GM18873 (cell line): ENCODE measurements around the gene S100A7A.

Experiments
- ATAC-seq: cut with Tn5 transposase; IDR thresholded peaks from one replicate; pipeline ENCODE4 v1.9.1; 2021; ENCODE audit warnings: mild to moderate bottlenecking, moderate library complexity, moderate number of reproducible peaks; ENCODE audit not compliant: unreplicated experiment, low FRiP score

S100A7A gene

GRCh38 chr1:153415850-153416570 is at the start of gene S100A7A:
Gene S100A7A, plus strand, starts transcription at chr1:153416520. Its CDS starts 1,563 bp downstream, at chr1:153418083.
- ATAC-seq: no peak

GRCh38 chr1:153367090-153367489 is 49.2 kb upstream of the S100A7A start:
- ATAC-seq: no peak

- no peak for ATAC-seq
Observed at GRCh38 chr1:153368495-153368894, 47.8 kb upstream of the S100A7A start.

DNA sequence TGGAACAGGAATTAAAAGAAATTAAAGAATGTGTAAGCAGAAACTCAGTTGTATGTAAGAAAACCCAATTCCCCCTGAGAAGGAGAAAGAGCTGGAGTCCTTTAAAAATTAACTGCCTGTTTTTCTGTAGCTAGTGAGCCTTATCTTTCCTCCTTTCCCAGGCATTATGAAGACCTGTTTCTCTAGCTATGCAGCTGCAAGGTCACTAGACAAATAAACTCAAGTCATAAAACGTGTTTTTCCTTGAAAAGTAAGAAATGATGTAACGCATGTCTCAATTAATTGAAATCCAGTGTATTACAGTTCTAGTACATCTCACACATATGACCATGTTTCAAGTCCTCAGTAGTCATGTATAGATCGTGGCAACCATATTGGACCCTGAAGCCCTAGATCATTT is 46.2 kb upstream of the S100A7A start:
- no peak for ATAC-seq

DNA sequence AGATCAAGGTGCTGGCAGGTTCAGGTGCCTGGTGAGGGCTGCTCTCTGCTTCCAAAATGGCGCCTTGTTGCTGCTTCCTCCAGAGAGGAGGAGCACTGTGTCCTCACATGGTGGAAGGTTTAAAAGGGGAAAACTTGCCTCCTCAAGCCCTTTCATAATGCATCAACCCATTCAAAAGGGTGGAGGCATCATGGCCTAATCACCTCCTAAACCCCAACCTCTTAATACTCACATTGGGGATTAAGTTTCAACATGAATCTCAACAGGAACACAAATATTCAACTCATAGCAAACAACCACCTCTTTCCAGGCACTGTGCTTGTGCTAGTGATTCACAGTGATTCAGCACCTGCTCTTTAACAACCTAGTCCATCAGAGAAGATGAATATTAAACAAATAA is 45.1 kb upstream of the S100A7A start:
- no peak for ATAC-seq

- no peak for ATAC-seq
Observed at GRCh38 chr1:153372571-153372970, 43.7 kb upstream of the S100A7A start.

DNA sequence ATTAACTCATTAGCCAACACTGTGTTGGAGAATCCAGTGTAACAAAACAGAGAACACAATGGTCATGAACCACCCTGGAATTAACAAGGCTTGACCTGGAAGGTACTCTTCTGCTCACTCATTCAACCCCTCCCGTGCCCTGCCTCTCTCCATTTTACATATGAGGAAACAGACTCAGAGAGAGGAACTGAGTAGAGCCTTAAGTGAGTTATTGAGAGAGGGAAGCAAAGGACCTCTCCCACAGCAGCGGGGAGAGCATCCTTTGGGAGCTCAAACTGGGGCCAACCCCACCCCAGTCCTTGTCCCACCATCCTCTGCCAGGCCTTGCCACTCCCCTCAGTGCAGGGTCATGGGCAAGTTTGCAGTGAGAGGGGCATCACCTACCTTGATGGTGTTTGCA is 42.2 kb upstream of the S100A7A start:
- no peak for ATAC-seq

DNA sequence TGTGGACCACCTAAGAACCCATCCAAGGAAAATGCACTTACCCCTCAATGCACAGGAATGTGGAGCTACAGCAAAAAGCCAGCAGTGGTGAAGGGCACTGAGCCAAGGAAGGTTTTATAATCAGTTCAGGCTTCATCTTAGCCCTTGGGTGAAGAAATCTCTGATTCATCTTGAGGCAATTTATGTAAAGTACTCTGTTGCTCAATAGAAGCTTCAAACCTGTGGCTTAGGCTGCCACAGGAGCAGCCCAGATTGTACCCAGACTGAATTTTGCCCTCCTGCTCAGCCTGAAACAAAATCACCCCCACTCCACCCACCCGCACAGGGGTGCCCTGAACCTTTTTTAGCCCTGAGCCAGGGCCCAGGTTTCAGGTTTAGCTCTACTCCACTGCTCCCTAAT is 40.8 kb upstream of the S100A7A start, which contains the start of gene S100A12:
Gene S100A12 (minus strand): TSS at position 111 of the 400 bp plus-strand sequence. CDS start 1,029 bp downstream, outside the sequence.
- ATAC-seq: no peak

DNA sequence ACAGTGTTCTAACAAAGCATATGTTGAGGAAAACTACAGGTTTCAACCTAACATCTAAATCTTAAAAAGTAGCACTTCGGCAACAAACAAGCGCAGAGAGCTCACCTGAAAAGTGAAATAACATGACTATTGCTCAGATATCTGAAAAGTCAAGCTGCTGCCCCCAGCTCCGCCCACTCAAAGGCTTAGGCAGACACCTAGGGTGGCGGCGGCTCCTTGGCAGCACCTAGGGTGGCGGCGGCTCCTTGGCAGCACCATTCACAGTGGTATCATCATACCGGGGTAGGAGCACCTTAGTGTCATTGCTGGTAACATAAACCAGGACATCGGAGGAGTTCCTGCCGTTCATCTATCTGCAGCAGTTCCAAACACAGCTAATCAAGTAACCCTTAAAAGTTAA is 36.7 kb upstream of the S100A7A start:
- no peak for ATAC-seq

GRCh38 chr1:153380711-153381110 is 35.6 kb upstream of the S100A7A start:
- ATAC-seq: no peak

DNA sequence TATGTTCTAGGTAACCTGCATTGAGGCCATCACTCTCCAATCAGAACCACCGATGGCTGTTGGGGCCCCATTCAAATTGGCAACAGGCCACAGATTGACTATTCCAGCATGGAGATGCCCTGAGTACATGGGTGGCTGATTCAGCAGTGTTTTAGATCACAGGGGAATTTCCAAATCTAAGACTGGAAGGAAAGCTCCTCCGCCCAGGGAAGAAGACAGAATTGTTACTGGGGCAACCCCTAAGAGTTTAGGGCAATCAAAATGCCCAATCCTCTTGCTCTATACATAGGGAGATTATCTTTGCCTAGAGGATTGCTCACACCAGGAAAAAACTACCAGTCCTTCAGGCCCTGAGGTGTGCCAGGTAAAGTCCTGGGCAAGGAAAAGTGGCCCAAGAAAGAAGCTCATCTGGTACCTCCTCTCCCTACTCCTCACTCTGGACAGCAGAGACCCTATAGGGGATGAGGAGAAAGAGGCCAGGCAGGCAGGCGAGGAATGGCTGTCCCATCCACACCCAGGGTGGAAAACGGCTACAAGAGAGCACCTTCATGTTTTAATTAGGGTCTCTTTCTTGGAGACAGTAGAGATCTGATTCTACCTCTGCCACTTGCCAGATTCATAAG is 31.3 kb upstream of the S100A7A start:
- no peak for ATAC-seq

GRCh38 chr1:153386500-153386901 is 29.8 kb upstream of the S100A7A start:
- no peak for ATAC-seq

DNA sequence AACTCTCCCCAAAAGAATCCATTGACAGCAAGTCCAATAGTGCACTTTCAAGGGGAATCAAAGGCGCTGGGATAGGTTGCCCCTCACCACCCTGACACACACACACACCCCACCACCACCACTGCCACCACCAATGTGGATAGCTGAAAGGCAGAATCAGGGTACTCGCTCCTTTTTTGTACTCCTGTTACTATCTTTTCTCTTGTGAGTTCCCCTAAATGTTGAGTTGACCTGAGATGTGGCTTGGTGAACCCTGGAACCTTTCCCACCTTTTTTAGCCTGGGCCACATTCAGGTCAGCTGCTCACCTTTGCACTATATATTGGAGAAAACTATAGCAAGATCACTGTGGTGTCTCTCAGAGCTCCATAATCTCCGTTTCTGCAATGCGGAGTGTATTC is 29.3 kb upstream of the S100A7A start:
- ATAC-seq: no peak

DNA sequence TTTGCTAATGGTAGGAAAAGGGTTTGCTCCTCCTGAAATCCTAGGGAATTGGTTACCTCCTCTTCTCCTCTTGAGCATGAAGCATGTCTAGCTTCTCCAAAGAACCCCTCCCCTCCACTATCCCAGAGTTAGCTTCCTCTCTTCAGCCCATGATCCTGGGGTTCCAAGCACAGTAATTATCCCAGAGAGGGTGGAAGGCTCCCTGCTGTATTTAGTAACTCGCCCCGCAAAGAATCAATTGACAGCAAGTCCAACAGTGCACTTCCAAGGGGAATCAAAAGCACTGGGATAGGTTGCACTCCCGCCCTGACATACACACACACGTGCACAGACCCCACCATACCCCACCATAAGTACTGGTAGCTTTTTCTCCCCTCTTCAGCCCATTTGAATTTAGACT is 28.5 kb upstream of the S100A7A start:
- no peak for ATAC-seq

DNA sequence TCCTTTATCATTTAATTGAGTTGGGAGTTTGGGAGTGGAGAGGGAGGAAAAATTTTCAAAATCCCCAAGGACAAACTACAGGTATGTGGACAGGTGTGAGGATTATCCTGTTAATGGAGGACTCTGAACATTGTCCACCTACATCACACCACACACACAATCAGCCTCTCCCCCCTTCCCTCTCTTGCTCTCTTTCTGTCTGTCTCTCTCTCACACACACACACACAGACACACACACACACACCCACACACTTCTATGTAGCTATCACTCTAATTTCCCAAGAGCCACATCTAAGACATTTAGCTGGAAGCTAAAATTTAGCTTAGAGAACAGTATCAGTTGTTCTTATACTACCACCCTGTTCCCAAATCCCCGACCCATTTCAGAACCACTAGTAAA is 26.9 kb upstream of the S100A7A start:
- no peak for ATAC-seq

DNA sequence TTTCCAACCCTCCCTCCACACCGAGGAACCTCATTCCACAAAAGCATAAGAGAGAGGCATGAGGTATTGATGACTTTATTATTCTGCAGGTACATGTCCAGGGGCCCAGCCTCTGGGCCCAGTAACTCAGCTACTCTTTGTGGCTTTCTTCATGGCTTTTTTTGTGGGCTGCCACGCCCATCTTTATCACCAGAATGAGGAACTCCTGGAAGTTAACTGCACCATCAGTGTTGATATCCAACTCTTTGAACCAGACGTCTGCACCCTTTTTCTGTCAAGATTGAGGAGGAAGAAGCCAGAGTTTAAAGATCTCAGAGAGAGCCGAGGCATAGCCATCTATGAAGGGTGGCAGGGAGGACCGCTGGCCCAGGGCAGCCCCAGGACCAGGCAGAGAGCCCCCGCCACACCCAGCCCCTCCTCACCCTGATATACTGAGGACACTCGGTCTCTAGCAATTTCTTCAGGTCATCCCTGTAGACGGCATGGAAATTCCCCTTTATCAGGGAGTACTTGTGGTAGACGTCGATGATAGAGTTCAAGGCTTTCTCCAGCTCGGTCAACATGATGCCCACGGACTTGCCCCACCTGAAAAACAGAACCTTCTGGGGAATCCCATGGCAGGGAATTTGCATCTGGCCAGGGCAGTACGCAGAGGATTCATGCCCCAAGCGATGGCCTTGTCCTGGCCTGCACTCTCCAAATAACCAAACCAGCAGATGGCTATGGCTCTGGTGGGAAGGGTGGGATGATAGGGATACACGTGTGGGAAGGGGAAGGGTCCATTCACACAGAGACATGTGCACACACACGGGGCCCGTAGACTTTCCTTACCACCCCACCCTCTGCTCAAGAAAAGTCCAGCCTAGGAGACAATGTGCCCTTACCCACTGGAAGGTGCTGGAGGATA is 26.1 kb upstream of the S100A7A start:
- ATAC-seq: no peak

DNA sequence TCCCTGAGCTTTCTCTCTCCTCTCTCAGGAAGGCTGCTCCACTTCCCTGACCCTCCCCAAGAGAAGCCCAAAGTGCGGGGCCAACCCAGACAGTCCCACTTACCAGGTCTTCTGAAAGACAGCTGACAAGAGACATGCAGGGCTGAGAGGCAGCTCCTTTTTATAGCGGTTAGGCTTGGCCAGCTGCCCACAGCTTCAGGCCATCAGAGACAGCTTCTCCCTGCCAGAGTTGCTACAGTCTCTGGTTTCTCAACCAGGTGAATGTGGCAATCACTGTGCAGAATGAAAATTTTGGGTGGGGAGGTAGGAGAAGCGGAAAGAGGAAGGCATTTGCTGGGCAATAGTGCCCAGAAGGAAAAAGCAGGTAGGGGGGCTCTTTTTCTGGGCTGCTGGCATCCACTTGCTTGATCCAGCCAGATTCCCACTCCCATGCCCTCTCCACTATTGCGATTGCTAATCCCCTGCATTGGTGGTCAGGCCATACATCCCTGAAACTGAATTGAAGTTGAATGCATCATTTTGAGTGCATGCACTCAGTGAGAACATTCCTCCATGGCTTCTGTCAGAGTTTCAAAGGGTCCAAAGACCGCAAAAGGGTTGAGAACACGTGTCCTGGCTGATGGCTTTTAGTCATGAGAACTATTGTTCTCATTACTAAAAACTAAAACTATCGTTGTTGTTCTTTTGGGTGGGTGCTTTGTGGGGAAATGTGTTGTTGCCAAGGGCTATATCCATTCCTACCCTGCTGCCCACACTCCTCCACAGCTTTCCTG is 25.2 kb upstream of the S100A7A start, which contains the start of gene S100A8:
Gene S100A8 (minus strand): TSS at position 136 of the 773 bp plus-strand sequence. CDS start 538 bp downstream, outside the sequence.
- ATAC-seq: no peak

DNA sequence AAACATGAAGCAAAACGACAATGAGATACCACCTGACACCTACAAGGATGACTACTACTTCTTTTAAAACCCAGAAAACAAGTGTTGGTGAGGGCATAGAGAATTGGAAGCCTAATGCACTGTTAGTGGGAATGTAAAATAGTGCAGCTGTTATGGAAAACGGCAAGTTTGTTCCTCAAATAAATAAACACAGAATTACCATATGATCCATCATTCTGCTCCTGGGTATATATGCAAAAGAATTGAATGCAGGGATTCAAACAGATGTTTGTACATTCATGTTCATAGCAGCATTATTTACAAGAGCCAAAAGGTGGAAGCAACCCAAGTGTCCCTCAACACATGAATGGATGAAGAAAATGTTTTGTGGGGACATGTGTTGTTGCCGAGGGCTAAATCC is 24.1 kb upstream of the S100A7A start:
- ATAC-seq: no peak

DNA sequence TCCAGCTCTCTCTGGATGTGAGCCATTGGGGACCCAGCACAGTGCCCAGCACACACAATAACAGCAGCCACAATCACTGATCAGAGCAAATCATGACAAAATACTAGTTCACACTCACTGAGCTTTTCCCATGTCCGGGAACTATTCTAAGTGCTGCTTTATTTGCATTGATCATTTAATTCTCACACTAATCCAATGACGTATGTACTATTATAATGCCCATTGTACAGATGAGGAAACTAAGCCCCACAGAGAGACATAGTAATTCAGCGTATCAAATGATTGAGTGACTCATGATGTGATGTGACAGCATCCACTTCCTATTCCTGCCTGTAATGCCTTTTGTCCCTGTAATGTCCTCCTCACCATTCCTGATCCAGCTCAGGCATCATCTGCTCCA is 23.5 kb upstream of the S100A7A start:
- ATAC-seq: no peak

- no peak for ATAC-seq
Observed at GRCh38 chr1:153393926-153394325, 22.4 kb upstream of the S100A7A start.
